NCI-H2107 treated with DMSO at 0.1 percent for 48 hours (cell line): ENCODE data around the gene C3orf20.
"Not testable (repeated sequence)": the region's sequence is repeated elsewhere in the genome, so short reads cannot be mapped to it uniquely, and the experiment has no call there.

Experiments used
- DNase-seq: peaks from one replicate; lab custom pipeline; 2025; ENCODE audit not compliant: unreplicated experiment; lab: John Stamatoyannopoulos, UW

The C3orf20 gene

GRCh38 chr3:14793858-14794234 is 118.9 kb downstream of the C3orf20 start:
- no peak for DNase-seq

- no peak for DNase-seq
Measured at GRCh38 chr3:14794435-14794834, 119.5 kb downstream of the C3orf20 start.

GRCh38 chr3:14795996-14796395 is 121.1 kb downstream of the C3orf20 start:
- DNase-seq: no peak

GRCh38 chr3:14796403-14797077 is 121.6 kb downstream of the C3orf20 start:
- no peak for DNase-seq

GRCh38 chr3:14797731-14798130 is 122.8 kb downstream of the C3orf20 start:
- no peak for DNase-seq

- DNase-seq: no peak
Measured at GRCh38 chr3:14798231-14798630, 123.3 kb downstream of the C3orf20 start.

- DNase-seq: no peak
Measured at GRCh38 chr3:14799146-14799545, 124.2 kb downstream of the C3orf20 start.

GRCh38 chr3:14801031-14801430 is 126.1 kb downstream of the C3orf20 start:
- no peak for DNase-seq

GRCh38 chr3:14801668-14802380 is 126.9 kb downstream of the C3orf20 start:
- DNase-seq: no peak

- DNase-seq: no peak
Measured at GRCh38 chr3:14802381-14802731, 127.4 kb downstream of the C3orf20 start.

GRCh38 chr3:14803101-14803980 is 128.4 kb downstream of the C3orf20 start:
- no peak for DNase-seq

GRCh38 chr3:14803981-14804834 is 129.3 kb downstream of the C3orf20 start:
- no peak for DNase-seq

GRCh38 chr3:14804835-14805780 is 130.2 kb downstream of the C3orf20 start:
- no peak for DNase-seq

- DNase-seq: no peak
Measured at GRCh38 chr3:14805961-14806537, 131.1 kb downstream of the C3orf20 start.

- DNase-seq: no peak
Measured at GRCh38 chr3:14806641-14807263, 131.8 kb downstream of the C3orf20 start.

GRCh38 chr3:14808025-14808424 is 133.1 kb downstream of the C3orf20 start:
- no peak for DNase-seq

- no peak for DNase-seq
Measured at GRCh38 chr3:14808502-14809266, 133.7 kb downstream of the C3orf20 start.

GRCh38 chr3:14809611-14810010 is 134.7 kb downstream of the C3orf20 start:
- not testable (repeated sequence) for DNase-seq
